SK-N-MC (cell line): ENCODE results near the gene PROX1.

Source experiments
- EZH2 ChIP-seq: fragments of 200-600 bp; sonication (generic); IDR thresholded peaks from one replicate; pipeline ENCODE4 v1.6.1; 2017; ENCODE audit warnings: antibody characterized with exemption
- FOXP2 ChIP-seq: optimal IDR thresholded peaks from 2 replicates; pipeline ENCODE3; 2011; ENCODE audit warnings: mild to moderate bottlenecking, moderate library complexity; ENCODE audit not compliant: insufficient read depth; ENCODE audit errors: extremely low read length, control extremely low read depth
- POLR2AphosphoS5 ChIP-seq: IDR thresholded peaks from 2 replicates; pipeline ENCODE4 v1.6.1; 2012; ENCODE audit warnings: mild to moderate bottlenecking, low read depth, low read length, borderline replicate concordance

- TF ChIP-seq POLR2AphosphoS5: no peak
- no peak for TF ChIP-seq EZH2
- TF ChIP-seq FOXP2: no peak
These were observed 46.8 kb upstream of the PROX1 start for GRCh38 chr1:213940947-213941346.
